ENCODE data around the gene HOXB3.

DNA sequence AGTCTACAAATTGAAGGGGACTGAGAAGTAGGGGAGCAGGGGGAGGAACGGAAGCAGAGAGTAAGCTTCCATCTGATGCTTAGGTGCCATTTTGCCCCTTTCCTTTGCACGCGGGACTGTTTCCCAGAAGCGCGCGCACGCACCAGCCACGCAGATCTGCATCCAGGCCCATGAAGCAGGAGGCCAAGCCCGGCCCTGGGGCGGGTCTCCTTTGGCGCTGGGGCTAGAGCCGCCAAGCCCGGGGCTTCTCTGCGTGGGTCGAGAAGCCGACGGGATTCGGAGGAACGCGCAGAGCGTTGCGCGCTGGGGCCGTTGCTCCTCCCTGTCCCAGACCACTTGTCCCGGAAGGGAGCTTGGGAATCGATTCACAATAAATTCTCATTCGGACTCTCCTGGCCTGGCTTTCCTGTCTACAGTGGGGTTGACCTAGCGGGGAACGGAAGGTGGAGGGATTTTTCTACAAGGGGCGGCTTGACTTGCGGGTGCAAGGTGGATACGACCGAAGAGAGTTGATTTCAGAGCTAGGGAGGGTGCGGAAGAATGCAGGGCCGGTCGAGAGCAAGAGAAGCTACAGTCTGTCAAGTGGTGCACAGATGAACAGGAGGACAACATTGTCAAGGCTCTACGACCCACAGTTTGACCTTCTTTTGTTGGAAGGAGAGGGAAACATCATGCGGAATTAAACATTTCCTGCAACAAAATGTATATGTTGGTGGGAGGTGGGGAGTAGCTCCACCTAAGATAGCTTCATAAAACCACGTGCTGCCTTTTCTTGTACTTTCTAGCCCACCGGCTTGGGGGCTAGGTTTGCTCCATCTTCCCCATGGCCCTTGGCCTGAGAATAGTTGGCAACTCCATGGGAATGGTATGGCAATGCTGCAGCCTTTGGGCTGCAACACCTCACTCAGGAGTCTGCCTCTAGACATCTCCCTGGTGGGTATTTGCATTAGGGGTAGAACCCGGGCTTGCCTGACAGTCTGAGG is 31.7 kb upstream of the HOXB3 start:
- TF ChIP-seq, protein P1, sequence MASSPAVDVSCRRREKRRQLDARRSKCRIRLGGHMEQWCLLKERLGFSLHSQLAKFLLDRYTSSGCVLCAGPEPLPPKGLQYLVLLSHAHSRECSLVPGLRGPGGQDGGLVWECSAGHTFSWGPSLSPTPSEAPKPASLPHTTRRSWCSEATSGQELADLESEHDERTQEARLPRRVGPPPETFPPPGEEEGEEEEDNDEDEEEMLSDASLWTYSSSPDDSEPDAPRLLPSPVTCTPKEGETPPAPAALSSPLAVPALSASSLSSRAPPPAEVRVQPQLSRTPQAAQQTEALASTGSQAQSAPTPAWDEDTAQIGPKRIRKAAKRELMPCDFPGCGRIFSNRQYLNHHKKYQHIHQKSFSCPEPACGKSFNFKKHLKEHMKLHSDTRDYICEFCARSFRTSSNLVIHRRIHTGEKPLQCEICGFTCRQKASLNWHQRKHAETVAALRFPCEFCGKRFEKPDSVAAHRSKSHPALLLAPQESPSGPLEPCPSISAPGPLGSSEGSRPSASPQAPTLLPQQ (tag by site-specific recombination; IDR thresholded peaks at IDR 0.05), result no peak
- TF ChIP-seq ZNF792 (tag by site-specific recombination; IDR thresholded peaks at IDR 0.05), result no peak
- no peak for TF ChIP-seq ZNF214 (tag by site-specific recombination; IDR thresholded peaks at IDR 0.05; ENCODE audit: borderline replicate concordance)
- TF ChIP-seq, protein P2, sequence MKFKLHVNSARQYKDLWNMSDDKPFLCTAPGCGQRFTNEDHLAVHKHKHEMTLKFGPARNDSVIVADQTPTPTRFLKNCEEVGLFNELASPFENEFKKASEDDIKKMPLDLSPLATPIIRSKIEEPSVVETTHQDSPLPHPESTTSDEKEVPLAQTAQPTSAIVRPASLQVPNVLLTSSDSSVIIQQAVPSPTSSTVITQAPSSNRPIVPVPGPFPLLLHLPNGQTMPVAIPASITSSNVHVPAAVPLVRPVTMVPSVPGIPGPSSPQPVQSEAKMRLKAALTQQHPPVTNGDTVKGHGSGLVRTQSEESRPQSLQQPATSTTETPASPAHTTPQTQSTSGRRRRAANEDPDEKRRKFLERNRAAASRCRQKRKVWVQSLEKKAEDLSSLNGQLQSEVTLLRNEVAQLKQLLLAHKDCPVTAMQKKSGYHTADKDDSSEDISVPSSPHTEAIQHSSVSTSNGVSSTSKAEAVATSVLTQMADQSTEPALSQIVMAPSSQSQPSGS (tag by site-specific recombination; IDR thresholded peaks at IDR 0.05; ENCODE audit: low read depth), result no peak
- TF ChIP-seq, protein P3, sequence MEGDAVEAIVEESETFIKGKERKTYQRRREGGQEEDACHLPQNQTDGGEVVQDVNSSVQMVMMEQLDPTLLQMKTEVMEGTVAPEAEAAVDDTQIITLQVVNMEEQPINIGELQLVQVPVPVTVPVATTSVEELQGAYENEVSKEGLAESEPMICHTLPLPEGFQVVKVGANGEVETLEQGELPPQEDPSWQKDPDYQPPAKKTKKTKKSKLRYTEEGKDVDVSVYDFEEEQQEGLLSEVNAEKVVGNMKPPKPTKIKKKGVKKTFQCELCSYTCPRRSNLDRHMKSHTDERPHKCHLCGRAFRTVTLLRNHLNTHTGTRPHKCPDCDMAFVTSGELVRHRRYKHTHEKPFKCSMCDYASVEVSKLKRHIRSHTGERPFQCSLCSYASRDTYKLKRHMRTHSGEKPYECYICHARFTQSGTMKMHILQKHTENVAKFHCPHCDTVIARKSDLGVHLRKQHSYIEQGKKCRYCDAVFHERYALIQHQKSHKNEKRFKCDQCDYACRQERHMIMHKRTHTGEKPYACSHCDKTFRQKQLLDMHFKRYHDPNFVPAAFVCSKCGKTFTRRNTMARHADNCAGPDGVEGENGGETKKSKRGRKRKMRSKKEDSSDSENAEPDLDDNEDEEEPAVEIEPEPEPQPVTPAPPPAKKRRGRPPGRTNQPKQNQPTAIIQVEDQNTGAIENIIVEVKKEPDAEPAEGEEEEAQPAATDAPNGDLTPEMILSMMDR (tag by site-specific recombination; IDR thresholded peaks at IDR 0.05), result no peak
- TF ChIP-seq YY1 (tag by site-specific recombination; IDR thresholded peaks at IDR 0.05), result no peak
- no peak for TF ChIP-seq ZNF146 (tag by site-specific recombination; IDR thresholded peaks at IDR 0.05)

Measured in HEK293 (cell line).